Measurements from ENCODE around the gene HAO2. TPM values are rescaled to one million over a fixed set of nuclear protein-coding genes. Genes with fewer than 3 reads are reported as not detected.
A peak's percentile ranks its signal among the peaks of the same experiment; 100 is the strongest.
"Not testable (repeated sequence)": the region's sequence is repeated elsewhere in the genome, so short reads cannot be mapped to it uniquely, and the experiment has no call there.

HAO2 gene
- total RNA-seq, result 0.23 TPM

GRCh38 chr1:119368554-119368953 is at the start of gene HAO2:
TSS of gene HAO2 (plus strand) at chr1:119368785. CDS start at chr1:119381086, 12,301 bp downstream.
- no peak for DNase-seq (ENCODE audit: low spot score)

GRCh38 chr1:119320100-119320499 is 48.5 kb upstream of the HAO2 start:
- no peak for DNase-seq (ENCODE audit: low spot score)

GRCh38 chr1:119321666-119322419 is 46.7 kb upstream of the HAO2 start:
- no peak for DNase-seq (ENCODE audit: low spot score)

GRCh38 chr1:119323216-119323982 is 45.2 kb upstream of the HAO2 start:
- DNase-seq (ENCODE audit: low spot score), result no peak

- no peak for DNase-seq (ENCODE audit: low spot score)
Measured at GRCh38 chr1:119324198-119324597, 44.4 kb upstream of the HAO2 start.

- no peak for DNase-seq (ENCODE audit: low spot score)
Measured at GRCh38 chr1:119326251-119326650, 42.3 kb upstream of the HAO2 start.

- no peak for DNase-seq (ENCODE audit: low spot score)
Measured at GRCh38 chr1:119327094-119327449, 41.5 kb upstream of the HAO2 start.

GRCh38 chr1:119327450-119328155 is 41.0 kb upstream of the HAO2 start:
- DNase-seq (ENCODE audit: low spot score), result peak; percentile 70

- no peak for DNase-seq (ENCODE audit: low spot score)
Measured at GRCh38 chr1:119329541-119330461, 38.8 kb upstream of the HAO2 start.

GRCh38 chr1:119330466-119331189 is 38.0 kb upstream of the HAO2 start:
- DNase-seq (ENCODE audit: low spot score), result no peak

GRCh38 chr1:119331190-119331515 is 37.4 kb upstream of the HAO2 start:
- no peak for DNase-seq (ENCODE audit: low spot score)

GRCh38 chr1:119331915-119332314 is 36.7 kb upstream of the HAO2 start:
- DNase-seq (ENCODE audit: low spot score), result no peak

GRCh38 chr1:119332622-119333021 is 36.0 kb upstream of the HAO2 start:
- DNase-seq (ENCODE audit: low spot score), result no peak

- DNase-seq (ENCODE audit: low spot score), result no peak
Measured at GRCh38 chr1:119333163-119333896, 35.3 kb upstream of the HAO2 start.

GRCh38 chr1:119333897-119334250 is 34.7 kb upstream of the HAO2 start:
- DNase-seq (ENCODE audit: low spot score), result not testable (repeated sequence)

- DNase-seq (ENCODE audit: low spot score), result no peak
Measured at GRCh38 chr1:119336848-119337247, 31.7 kb upstream of the HAO2 start.

GRCh38 chr1:119338004-119338403 is 30.6 kb upstream of the HAO2 start:
- no peak for DNase-seq (ENCODE audit: low spot score)

GRCh38 chr1:119338757-119339156 is 29.8 kb upstream of the HAO2 start:
- DNase-seq (ENCODE audit: low spot score), result no peak

GRCh38 chr1:119340861-119341261 is 27.7 kb upstream of the HAO2 start:
- DNase-seq (ENCODE audit: low spot score), result no peak

GRCh38 chr1:119341372-119341947 is 27.1 kb upstream of the HAO2 start:
- DNase-seq (ENCODE audit: low spot score), result no peak
